Inflammatory macrophage treated with lipopolysaccharide for 4 hours (primary cell): ENCODE measurements around the gene SPTBN4.

Source experiments
- DNase-seq: peaks from one replicate; pipeline ENCODE4 v3.0.0-alpha.2; 2020

Gene SPTBN4

GRCh38 chr19:40567750-40568494 lies 101.1 kb downstream of the SPTBN4 start:
- no peak for DNase-seq

GRCh38 chr19:40570313-40571004 lies 103.7 kb downstream of the SPTBN4 start:
- DNase-seq = peak; percentile 99

GRCh38 chr19:40571005-40571318 lies 104.2 kb downstream of the SPTBN4 start:
- DNase-seq = no peak

GRCh38 chr19:40571831-40572495 lies 105.2 kb downstream of the SPTBN4 start:
- DNase-seq = no peak

GRCh38 chr19:40575326-40575725 lies 108.5 kb downstream of the SPTBN4 start:
- no peak for DNase-seq

- DNase-seq = no peak
Observed at GRCh38 chr19:40576151-40576584, 109.4 kb downstream of the SPTBN4 start.

- DNase-seq = peak; percentile 98
Observed at GRCh38 chr19:40576585-40577451, 110.0 kb downstream of the SPTBN4 start, which contains the start of gene SHKBP1. Gene SHKBP1, plus strand, starts transcription at chr19:40576873. Its CDS starts 27 bp downstream, at chr19:40576900.

GRCh38 chr19:40578442-40578908 lies 111.7 kb downstream of the SPTBN4 start:
- peak; percentile 87 for DNase-seq

- no peak for DNase-seq
Observed at GRCh38 chr19:40580619-40581018, 113.8 kb downstream of the SPTBN4 start.

- no peak for DNase-seq
Observed at GRCh38 chr19:40581531-40581930, 114.7 kb downstream of the SPTBN4 start.

GRCh38 chr19:40582467-40582866 lies 115.7 kb downstream of the SPTBN4 start:
- DNase-seq = no peak

GRCh38 chr19:40583283-40583682 lies 116.5 kb downstream of the SPTBN4 start:
- no peak for DNase-seq

- no peak for DNase-seq
Observed at GRCh38 chr19:40584007-40584406, 117.2 kb downstream of the SPTBN4 start.

GRCh38 chr19:40585241-40585981 lies 118.6 kb downstream of the SPTBN4 start:
- DNase-seq = peak; percentile 96

GRCh38 chr19:40585982-40586422 lies 119.2 kb downstream of the SPTBN4 start:
- no peak for DNase-seq

GRCh38 chr19:40586611-40587010 lies 119.8 kb downstream of the SPTBN4 start:
- DNase-seq = no peak

GRCh38 chr19:40588110-40588854 lies 121.5 kb downstream of the SPTBN4 start:
- DNase-seq = no peak

GRCh38 chr19:40588926-40589569 lies 122.2 kb downstream of the SPTBN4 start:
- DNase-seq = no peak

- DNase-seq = no peak
Observed at GRCh38 chr19:40589591-40590429, 123.0 kb downstream of the SPTBN4 start.
